ENCODE measurements around the gene CCDC39.

- TF ChIP-seq CTCF (IDR thresholded peaks at IDR 0.05; ENCODE audit: borderline replicate concordance, extremely low read depth, low read length, poor library complexity, severe bottlenecking) (peak; percentile 23), EZH2 (IDR thresholded peaks at IDR 0.05; ENCODE audit: borderline replicate concordance, low read depth, low read length, severe bottlenecking) (no peak)
Measured at GRCh38 chr3:180690061-180690460, 10.8 kb upstream of the CCDC39 start.

All from DND-41 (cell line).